Activated naive CD8-positive, alpha-beta T cell treated with anti-CD3 and anti-CD28 coated beads, Interleukin-2, amount 10 ng/mL, durations not matched to agents 7 days and 5 days (primary cell): ENCODE results near the gene RAD23A. TPM values are rescaled to one million over a fixed set of nuclear protein-coding genes. Genes with fewer than 3 reads are reported as not detected.

Experiments used
- ATAC-seq: fragments of 150-1000 bp; cut with Tn5 transposase; one replicate; pipeline ENCODE4 v1.10.0; 2021; ENCODE audit warnings: low read depth, moderate library complexity
- POLR2A ChIA-PET: fragments of 350-600 bp; sonication (Branson Sonifier 250); formaldehyde crosslinking; loops from one replicate; lab custom pipeline; 2021; ENCODE audit warnings: antibody characterized with exemption; lab: Charles Lee
- DNase-seq: peaks from one replicate; pipeline ENCODE4 v3.0.0; 2021
- H3K27ac Mint-ChIP-seq: one replicate; pipeline ENCODE4 v1.8.0; 2022; ENCODE audit warnings: mild to moderate bottlenecking, mixed read lengths
- H3K27me3 Mint-ChIP-seq: one replicate; pipeline ENCODE4 v1.8.0; 2022; ENCODE audit warnings: mild to moderate bottlenecking, moderate library complexity, mixed read lengths
- H3K36me3 Mint-ChIP-seq: one replicate; pipeline ENCODE4 v1.8.0; 2021; ENCODE audit warnings: mild to moderate bottlenecking, mixed read lengths
- H3K4me1 Mint-ChIP-seq: one replicate; pipeline ENCODE4 v1.8.0; 2021; ENCODE audit warnings: mixed read lengths
- H3K4me3 Mint-ChIP-seq: one replicate; pipeline ENCODE4 v1.8.0; 2022; ENCODE audit warnings: mild to moderate bottlenecking, moderate library complexity, mixed read lengths
- H3K9me3 Mint-ChIP-seq: one replicate; pipeline ENCODE4 v1.8.0; 2021; ENCODE audit warnings: mixed read lengths
- total RNA-seq, 2 experiments: library from RNA; stranded (reverse); gene quantifications; one replicate each; pipeline ENCODE4 v1.2.3, GENCODE V29; 2021

RAD23A gene
- total RNA-seq, 2 experiments from 2014 or later = 128 to 141 TPM

DNA sequence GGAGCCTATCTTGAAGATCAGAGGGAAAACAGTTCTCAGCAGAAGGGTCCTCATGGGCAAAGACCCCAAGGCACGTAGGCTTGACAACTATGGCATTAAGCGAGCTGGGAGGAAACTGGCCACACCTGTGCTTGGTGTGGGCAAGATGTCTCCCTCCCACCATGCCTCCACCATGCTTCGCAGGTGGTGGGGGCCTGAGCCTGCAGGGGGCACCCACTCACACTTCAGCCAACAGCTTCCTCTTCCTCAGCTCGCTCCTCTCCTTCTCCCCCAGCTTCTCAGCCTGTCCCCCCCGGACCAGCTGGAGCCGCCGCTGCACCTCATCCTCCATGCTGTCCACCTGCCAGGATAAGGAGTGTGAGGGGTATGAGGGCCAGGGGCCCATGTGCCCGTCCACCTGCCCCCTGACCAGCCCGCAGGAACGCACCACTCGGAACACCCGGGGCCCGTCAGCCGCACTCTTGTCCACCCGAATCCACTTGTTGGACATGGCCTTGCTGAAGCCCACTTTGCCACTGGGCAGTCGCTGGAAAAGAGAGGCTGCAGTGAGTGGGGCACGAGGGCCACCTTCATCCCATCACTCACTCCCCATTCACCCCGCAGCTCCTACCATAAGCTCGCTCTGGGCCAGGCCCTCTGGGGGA, 15.5 kb upstream of the RAD23A start:
- no peak for DNase-seq
- ATAC-seq = no peak
- no peaks in the 10 kb centered on the region for H3K9me3 Mint-ChIP-seq
- no peak overlapping the region for H3K4me3 Mint-ChIP-seq
- peaks cover 19% of the 10 kb centered on the region for H3K4me1 Mint-ChIP-seq
- no peaks in the 10 kb centered on the region for H3K27me3 Mint-ChIP-seq
- H3K36me3 Mint-ChIP-seq = peaks cover 33% of the 10 kb centered on the region
- H3K27ac Mint-ChIP-seq = peak overlapping the region; percentile 43
- POLR2A ChIA-PET = interaction anchor here (0.8 to 1.4 kb wide), 3 partner anchors 9 to 39 kb away, joined by 3 to 5 read pairs (median 3); partner anchors contain the start of genes GCDH and SYCE2

DNA sequence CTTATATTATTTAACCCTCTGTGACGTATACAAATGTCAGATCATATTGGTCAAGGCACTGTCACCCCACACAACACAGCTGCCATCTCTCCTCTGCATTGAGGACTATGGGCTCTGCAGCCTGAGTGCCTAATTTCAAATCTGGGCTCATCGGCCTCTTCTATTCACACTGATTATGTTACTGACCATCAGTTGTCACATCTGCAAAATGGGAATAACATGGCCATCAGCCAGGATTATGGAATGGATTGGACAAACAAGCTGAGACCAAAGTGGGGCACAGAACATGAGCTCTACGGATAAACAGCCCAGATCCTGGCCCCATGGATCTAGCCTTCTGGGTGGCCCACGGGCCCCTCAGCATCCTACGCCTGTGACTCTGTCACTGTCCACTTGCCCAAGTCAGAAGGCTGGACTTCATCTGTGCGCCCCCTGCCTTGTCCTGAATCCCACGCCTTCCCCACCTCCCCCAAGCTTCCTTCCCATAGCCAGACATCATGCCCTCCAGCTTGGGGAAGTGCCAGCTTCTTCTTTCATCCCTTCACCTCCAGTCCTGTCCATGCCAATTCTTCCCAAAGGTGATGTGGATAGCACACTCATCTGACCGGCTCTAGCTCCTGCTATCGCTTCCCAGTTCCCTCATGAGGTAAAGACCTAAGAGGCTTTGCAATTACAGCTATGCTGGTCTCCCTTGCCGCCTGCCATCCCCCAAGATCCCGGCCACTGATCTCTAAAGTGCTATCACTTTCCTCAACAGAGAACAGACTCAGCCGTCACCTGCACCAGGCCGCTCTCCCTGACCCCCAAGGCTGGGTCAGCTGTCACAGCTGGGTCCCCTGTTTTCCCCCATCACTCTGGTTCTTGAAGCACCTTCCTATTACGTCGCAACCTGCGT, 13.0 kb upstream of the RAD23A start:
- Mint-ChIP-seq H3K36me3 (peaks cover 23% of the 10 kb centered on the region), H3K9me3 (no peaks in the 10 kb centered on the region), H3K27ac (peak overlapping the region; percentile 97), H3K4me3 (peak overlapping the region; percentile 98), H3K4me1 (peaks cover 33% of the 10 kb centered on the region), H3K27me3 (no peaks in the 10 kb centered on the region)
- ATAC-seq (no peak), DNase-seq (no peak)
- POLR2A ChIA-PET = interaction anchor here (0.6 to 3.3 kb wide), 13 partner anchors 11 to 157 kb away, joined by 3 to 23 read pairs (median 7); partner anchors contain the start of genes DNASE2, GCDH, RAD23A and SYCE2

DNA sequence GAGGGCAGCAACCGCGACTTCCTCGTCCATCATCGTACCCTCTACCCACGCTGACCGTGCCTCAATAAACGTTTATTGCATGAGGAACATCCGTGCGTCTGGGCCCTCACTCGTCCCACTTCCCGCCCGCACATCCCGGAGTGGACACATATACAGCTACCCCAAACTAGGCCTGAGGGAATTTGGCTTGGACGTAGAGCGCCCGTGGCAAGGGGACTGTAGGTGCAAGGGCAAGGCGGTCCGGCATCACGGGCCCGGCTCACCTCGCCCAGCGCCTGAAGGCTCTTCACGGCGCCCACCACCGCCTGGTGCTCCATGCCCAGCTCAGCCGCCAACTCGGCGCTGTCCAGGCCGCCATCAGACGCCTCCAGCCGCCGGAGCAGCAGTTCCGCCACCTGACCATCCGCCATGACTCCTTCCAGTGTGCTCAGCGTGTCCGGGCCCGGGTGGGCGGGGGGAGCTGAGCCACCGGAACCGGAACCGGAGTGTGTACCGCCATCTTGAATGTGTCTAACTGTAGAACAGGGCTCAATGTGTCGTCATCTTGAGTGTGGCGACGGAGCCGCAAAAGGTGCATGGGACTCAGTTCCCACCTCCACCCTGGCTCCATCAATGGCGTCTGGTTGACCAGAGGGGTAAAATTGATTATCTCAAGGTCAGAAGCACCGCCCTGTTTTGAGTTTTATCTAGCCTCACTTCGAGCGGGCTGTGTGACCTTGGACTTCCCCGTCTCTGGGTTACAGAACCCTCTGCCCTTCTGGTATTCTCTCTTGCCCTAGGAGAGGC, 12.2 kb upstream of the RAD23A start, which contains the start of gene FARSA:
Gene FARSA (minus strand): TSS at position 425 of the 786 bp plus-strand sequence. CDS start 15 bp downstream, at position 410.
- peak within 1 kb of the TSS; percentile 97 for H3K27ac Mint-ChIP-seq
- ATAC-seq (peak; percentile 54), DNase-seq (peak; percentile 76)
- H3K36me3 Mint-ChIP-seq = peaks cover 19% of the 10 kb centered on the region
- H3K4me3 Mint-ChIP-seq = peak within 1 kb of the TSS; percentile 98
- POLR2A ChIA-PET = interaction anchor here (0.7 to 3.3 kb wide), 12 partner anchors 12 to 63 kb away, joined by 3 to 23 read pairs (median 7); partner anchors contain the start of genes DNASE2, GCDH, RAD23A and SYCE2
- H3K9me3 Mint-ChIP-seq = no peaks in the 10 kb centered on the region
- H3K4me1 Mint-ChIP-seq = peaks cover 36% of the 10 kb centered on the region
- H3K27me3 Mint-ChIP-seq = no peaks in the 10 kb centered on the region

DNA sequence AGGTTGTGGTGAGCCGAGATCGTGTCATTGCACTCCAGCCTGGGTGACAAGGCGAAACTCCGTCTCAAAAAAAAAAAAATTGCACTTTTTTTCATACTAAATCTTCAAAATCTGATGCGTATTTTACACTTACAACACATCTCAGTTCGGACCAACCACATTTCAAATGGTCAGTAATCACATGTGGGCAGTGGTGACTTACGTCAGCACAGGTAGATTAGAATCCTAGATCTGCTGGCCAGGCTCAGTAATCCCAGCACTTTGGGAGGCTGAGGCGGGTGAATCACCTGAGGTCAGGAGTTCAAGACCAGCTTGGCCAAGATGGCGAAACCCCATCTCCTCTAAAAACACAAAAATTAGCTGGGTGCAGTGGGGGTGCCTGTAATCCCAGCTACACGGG, 10.6 kb upstream of the RAD23A start:
- H3K9me3 Mint-ChIP-seq = no peaks in the 10 kb centered on the region
- POLR2A ChIA-PET = interaction anchor here (0.7 kb wide), 1 partner anchor 18 kb away, joined by 3 read pairs; no protein-coding TSS in a partner anchor
- peaks cover 45% of the 10 kb centered on the region for H3K4me1 Mint-ChIP-seq

DNA sequence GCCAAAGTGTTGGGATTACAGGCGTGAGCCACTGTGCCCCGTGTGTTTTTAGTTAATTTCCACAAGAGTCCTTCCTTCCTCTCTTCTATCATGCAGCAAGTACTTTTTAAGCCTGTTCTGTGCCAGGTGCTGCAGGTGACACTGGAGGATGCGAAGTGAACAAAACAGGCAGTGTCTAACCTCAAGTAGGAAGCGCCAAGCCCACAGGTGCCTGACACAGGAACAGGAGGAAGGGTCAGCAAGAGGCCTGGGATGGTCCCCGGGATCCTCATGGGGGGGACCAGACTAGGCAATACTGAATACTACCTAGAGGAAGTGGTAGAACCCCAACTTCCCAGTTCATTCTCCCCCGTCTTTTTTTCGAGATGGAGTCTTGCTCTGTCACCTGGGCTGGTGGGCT, 9.1 kb upstream of the RAD23A start:
- Mint-ChIP-seq H3K27me3 (no peaks in the 10 kb centered on the region), H3K36me3 (peaks cover 40% of the 10 kb centered on the region), H3K4me3 (peak overlapping the region; percentile 57), H3K4me1 (peaks cover 52% of the 10 kb centered on the region), H3K27ac (peak overlapping the region; percentile 77), H3K9me3 (no peaks in the 10 kb centered on the region)
- ATAC-seq (no peak), DNase-seq (no peak)
- POLR2A ChIA-PET = interaction anchor here (0.6 to 3.3 kb wide), 7 partner anchors 10 to 971 kb away, joined by 3 to 25 read pairs (median 8); partner anchors contain the start of genes DNASE2, GCDH and SYCE2

More for the DNA sequence above, 10.6 kb upstream of the RAD23A start:
- no peak for ATAC-seq
- H3K36me3 Mint-ChIP-seq = peaks cover 27% of the 10 kb centered on the region
- no peaks in the 10 kb centered on the region for H3K27me3 Mint-ChIP-seq
- no peak overlapping the region for H3K27ac Mint-ChIP-seq
- DNase-seq = no peak
- H3K4me3 Mint-ChIP-seq = no peak overlapping the region

DNA sequence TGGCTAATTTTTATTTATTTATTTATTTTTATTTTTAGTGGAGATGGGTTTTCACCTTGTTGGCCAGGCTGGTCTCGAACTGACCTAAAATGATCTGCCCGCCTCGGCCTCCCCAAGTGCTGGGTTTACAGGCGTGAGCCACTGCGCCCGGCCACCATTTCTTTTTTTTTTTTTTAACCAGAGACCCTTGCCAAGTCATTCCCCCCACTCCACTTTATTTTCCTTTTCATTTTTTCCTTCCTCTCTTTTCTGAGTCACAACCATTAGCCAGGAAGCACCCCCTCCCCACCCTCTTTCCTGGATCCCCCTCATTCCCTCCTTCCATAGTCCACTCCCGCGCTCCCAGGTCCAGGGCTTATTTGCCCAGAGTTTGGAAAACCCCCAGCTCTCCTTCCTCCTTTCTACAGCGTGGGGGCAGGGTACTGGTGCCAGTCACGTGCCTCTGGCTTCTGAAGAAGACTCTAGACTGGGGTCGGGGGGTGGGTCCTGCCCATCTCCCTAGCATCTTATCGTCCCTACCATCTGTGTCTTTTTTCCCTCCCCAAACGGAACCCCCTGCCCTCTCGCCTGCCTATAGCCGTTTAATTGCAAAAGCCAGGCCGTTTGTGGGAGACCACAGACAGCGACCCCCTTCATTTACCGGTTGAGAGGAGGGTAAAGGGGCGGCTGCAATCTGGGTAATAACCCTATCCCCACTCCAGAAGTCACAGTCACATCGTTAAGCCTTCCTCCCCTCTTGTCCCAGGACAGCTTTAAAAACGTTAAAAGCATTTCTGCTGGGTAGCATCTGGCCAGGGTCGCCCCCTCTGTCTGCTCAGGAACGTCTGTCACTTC, 8.4 kb upstream of the RAD23A start:
- Mint-ChIP-seq H3K9me3 (no peaks in the 10 kb centered on the region), H3K4me3 (peak overlapping the region; percentile 99), H3K27me3 (no peaks in the 10 kb centered on the region), H3K36me3 (peaks cover 39% of the 10 kb centered on the region), H3K4me1 (peaks cover 50% of the 10 kb centered on the region), H3K27ac (peak overlapping the region; percentile 92)
- DNase-seq (peak; percentile 50), ATAC-seq (no peak)
- POLR2A ChIA-PET = interaction anchor here (0.6 to 3.3 kb wide), 20 partner anchors 9 to 972 kb away, joined by 3 to 25 read pairs (median 7); partner anchors contain the start of genes DNASE2, GADD45GIP1, GCDH and JUNB

DNA sequence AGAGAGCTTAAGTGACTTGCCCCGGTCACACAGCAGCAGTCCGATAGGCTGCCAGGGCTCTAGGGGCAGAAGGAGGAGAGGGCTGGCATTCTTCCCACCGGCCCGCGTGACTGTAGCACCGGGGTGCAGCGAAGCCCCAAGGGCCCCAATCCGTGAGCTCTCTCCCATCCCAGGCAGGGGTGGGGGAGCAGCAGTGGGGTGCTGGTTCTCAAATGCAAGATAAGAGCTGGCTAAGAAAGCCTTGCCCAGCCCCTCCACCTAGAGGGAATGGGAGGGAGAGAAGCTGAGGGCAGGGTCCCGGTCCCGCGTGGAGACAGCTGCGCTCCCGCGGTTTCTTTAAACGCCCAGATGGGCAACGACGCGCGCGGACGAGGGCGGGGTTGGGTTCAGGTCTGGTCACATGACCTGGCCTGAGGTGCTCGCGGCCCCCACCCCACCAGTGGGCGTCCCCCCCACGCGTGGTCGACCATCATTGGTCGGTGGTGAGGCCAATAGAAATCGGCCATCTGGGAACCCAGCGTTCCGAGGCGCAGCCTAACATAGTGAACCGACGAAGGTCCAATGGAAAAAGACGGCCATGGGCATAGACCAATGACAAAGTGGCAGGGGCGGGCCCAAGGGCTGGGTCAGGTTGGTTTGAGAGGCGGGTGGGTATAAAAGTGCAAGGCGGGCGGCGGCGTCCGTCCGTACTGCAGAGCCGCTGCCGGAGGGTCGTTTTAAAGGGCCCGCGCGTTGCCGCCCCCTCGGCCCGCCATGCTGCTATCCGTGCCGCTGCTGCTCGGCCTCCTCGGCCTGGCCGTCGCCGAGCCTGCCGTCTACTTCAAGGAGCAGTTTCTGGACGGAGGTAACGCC, 7.5 kb upstream of the RAD23A start, which contains the start of gene CALR:
Gene CALR (plus strand): TSS at position 683 of the 852 bp plus-strand sequence. CDS start 71 bp downstream, at position 754.
- H3K27me3 Mint-ChIP-seq = no peaks in the 10 kb centered on the region
- peak within 1 kb of the TSS; percentile 92 for H3K27ac Mint-ChIP-seq
- peak within 1 kb of the TSS; percentile 99 for H3K4me3 Mint-ChIP-seq
- H3K36me3 Mint-ChIP-seq = peaks cover 35% of the 10 kb centered on the region
- H3K4me1 Mint-ChIP-seq = peaks cover 44% of the 10 kb centered on the region
- ATAC-seq (peak; percentile 93), DNase-seq (peak; percentile 97)
- H3K9me3 Mint-ChIP-seq = no peaks in the 10 kb centered on the region
- POLR2A ChIA-PET = interaction anchor here (0.6 to 3.3 kb wide), 21 partner anchors 8 to 216 kb away, joined by 3 to 25 read pairs (median 7); partner anchors contain the start of genes DNASE2, GADD45GIP1, GCDH and JUNB

DNA sequence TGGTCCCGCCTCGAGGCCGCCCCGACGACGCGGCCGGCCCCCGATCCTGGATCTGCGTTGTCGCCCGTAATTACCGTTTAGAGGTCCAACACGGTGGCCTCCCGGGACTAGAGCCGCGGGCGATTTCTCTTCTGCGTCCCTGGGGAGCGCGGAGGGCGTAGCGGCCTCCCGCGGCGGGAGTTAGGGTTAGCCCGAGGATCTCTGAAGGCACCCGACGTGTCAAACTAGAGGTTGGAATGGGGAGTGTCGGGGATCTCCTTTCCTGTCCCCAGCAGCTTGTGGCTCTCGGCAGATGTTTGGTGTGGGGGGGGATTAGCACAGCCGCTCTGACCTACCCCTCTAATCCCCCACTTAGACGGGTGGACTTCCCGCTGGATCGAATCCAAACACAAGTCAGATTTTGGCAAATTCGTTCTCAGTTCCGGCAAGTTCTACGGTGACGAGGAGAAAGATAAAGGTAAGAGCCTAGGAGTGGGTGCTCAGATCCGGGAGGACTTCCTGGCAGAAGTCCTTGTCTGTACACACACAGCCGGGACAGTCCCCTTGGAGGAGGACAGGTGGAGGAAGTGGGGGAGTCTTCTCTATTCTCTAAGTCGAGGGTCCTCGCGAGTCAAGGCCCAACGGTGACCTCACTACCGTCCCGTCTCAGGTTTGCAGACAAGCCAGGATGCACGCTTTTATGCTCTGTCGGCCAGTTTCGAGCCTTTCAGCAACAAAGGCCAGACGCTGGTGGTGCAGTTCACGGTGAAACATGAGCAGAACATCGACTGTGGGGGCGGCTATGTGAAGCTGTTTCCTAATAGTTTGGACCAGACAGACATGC, 6.7 kb upstream of the RAD23A start:
- Mint-ChIP-seq H3K27ac (peak overlapping the region; percentile 92), H3K9me3 (no peaks in the 10 kb centered on the region), H3K36me3 (peaks cover 39% of the 10 kb centered on the region), H3K27me3 (no peaks in the 10 kb centered on the region), H3K4me3 (peak overlapping the region; percentile 99), H3K4me1 (peaks cover 48% of the 10 kb centered on the region)
- peak; percentile 4 for ATAC-seq
- peak; percentile 48 for DNase-seq
- POLR2A ChIA-PET = interaction anchor here (0.5 to 3.3 kb wide), 8 partner anchors 25 to 246 kb away, joined by 3 to 25 read pairs (median 4); partner anchors contain the start of genes GCDH and TRIR

DNA sequence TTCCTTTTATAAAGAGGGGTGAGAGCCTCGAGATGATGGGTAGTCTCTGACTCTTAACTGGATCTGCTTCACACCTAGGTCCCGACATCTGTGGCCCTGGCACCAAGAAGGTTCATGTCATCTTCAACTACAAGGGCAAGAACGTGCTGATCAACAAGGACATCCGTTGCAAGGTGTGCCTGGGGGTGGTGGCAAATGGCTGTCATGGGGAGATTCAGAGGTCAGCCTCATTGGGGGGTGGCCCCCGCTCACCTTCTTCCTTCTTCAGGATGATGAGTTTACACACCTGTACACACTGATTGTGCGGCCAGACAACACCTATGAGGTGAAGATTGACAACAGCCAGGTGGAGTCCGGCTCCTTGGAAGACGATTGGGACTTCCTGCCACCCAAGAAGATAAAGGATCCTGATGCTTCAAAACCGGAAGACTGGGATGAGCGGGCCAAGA, 5.7 kb upstream of the RAD23A start:
- Mint-ChIP-seq H3K9me3 (no peaks in the 10 kb centered on the region), H3K27me3 (no peaks in the 10 kb centered on the region), H3K4me3 (peak overlapping the region; percentile 99), H3K4me1 (peaks cover 49% of the 10 kb centered on the region), H3K27ac (peak overlapping the region; percentile 92), H3K36me3 (peaks cover 42% of the 10 kb centered on the region)
- ATAC-seq (no peak), DNase-seq (no peak)
- POLR2A ChIA-PET = interaction anchor here (0.6 to 3.3 kb wide), 4 partner anchors 26 to 206 kb away, joined by 3 to 25 read pairs (median 4); partner anchors contain the start of genes GCDH and TRIR

DNA sequence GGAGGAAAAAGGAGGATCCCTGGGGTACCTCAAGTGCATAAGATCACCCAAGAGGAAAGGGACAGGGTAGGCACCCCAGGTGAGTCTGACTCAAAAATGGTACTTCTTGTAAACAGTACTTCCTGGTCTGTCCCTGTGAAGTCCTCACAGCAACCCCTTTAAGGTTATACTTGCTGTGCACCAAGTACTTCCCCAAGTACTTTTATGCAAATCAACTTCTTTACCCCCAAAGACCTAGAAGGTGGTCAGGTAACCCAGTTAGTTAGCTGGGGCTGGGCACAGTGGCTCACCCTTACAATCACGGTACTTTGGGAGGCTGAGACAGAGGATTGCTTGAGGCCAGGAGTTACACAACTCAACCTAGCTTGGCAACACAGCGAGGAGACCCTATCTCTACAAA, 4.8 kb upstream of the RAD23A start:
- peaks cover 55% of the 10 kb centered on the region for H3K4me1 Mint-ChIP-seq
- H3K36me3 Mint-ChIP-seq = peaks cover 47% of the 10 kb centered on the region
- no peaks in the 10 kb centered on the region for H3K27me3 Mint-ChIP-seq
- peak overlapping the region; percentile 92 for H3K27ac Mint-ChIP-seq
- H3K9me3 Mint-ChIP-seq = no peaks in the 10 kb centered on the region
- POLR2A ChIA-PET = interaction anchor here (1.0 kb wide), 1 partner anchor 1038 kb away, joined by 3 read pairs; no protein-coding TSS in a partner anchor
- ATAC-seq (no peak), DNase-seq (no peak)
- H3K4me3 Mint-ChIP-seq = peak overlapping the region; percentile 99
